GM18873 (cell line): ENCODE data around the gene POLE.

Experiments
- ATAC-seq: cut with Tn5 transposase; IDR thresholded peaks from one replicate; pipeline ENCODE4 v1.9.1; 2021; ENCODE audit warnings: mild to moderate bottlenecking, moderate library complexity, moderate number of reproducible peaks; ENCODE audit not compliant: unreplicated experiment, low FRiP score

Gene POLE

DNA sequence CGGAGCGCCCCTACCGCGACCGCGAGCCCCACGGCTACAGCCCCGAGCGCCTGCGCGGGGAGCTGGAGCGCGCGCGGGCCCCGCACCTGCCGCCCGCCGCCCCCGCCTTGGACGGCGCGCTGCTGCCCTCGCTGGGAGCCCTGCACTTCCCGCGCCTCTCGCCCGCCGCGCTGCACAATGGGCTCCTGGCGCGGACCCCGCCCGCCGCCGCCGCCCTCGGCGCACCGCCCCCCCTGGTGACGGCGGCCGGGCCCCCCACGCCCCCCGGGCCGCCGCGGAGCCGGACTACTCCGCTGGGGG is 103.8 kb downstream of the POLE start:
- ATAC-seq, result no peak

DNA sequence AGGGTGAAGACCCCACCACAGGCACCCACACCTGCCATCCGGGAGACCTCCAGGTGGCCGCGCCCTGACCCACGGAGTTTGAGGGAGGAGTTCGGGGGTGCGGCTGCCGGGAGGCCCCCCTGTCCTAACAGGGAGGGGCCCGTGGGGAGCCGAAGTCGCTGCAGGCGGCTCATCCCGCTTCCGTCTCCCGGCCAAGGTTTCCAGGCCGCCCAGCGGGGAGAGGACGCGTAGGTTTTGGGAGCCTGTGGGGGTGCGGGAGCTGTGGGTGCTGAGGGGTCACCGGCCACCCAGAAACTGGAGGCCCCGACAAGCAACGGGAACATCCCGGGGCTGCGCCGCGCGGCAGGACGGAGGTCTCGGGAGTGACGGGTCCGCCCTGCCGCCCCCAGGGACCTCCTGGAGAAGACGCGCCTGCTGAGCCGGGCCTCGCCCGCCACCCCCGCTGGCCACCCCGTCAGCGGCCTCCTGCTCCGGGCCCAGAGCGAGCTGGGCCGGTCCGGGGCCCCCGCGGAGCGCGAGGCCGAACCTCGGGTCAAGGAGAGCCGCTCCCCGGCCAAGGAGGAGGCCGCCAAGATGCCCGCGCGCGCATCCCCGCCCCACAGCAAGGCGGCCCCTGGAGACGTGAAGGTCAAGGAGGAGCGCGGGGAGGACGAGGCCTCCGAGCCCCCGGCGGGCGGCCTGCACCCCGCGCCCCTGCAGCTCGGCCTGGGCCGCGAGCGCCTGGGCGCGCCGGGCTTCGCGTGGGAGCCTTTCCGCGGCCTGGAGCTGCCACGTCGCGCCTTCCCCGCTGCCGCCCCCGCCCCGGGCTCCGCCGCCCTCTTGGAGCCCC is 104.3 kb downstream of the POLE start:
- no peak for ATAC-seq

DNA sequence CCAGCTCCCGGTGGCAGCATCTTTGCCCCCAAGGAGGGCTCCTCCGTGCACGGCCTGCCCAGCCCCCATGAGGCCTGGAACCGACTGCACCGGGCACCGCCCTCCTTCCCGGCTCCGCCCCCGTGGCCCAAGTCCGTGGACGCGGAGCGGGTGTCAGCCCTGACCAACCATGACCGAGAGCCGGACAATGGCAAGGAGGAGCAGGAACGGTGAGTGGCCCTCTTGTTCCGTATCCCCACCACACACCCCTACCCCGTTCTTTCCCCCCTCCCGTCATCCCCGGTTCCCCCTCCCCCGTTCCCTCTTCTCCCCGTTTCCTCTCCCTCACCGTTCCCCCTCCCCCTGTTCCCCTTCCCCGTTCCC is 105.1 kb downstream of the POLE start:
- no peak for ATAC-seq

DNA sequence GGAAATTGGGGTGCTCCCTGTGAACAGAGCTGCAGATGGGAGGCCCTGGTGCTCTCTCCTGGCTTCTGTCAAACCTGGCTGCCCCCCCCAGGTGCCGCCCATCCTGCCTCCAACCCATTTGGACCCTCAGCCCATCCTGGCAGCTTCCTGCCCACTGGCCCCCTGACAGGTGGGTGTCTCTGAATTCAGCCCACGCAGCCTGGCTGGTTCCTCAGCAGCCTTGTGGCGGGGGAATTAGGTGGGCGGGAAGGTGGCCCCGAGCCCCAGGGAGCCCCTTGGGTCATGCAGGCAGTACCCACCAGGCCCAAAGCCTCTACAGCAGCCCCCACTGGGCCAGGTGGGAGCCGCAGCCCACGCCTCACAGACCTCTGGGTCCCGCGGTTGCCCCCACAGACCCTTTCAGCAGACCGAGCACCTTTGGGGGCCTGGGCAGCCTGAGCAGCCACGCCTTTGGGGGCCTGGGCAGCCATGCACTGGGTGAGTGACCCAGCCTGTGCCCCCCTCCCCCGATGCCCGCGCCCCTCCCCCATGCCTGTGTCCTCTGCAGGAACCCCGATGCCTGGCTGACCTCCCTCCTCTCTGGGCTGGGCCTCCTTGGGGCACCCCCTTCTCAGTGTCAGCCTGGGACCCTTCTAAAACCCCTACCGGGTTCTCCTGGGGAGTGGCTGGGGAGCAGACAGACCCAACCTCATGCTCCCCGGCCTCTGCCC is 105.6 kb downstream of the POLE start:
- ATAC-seq, result no peak

DNA sequence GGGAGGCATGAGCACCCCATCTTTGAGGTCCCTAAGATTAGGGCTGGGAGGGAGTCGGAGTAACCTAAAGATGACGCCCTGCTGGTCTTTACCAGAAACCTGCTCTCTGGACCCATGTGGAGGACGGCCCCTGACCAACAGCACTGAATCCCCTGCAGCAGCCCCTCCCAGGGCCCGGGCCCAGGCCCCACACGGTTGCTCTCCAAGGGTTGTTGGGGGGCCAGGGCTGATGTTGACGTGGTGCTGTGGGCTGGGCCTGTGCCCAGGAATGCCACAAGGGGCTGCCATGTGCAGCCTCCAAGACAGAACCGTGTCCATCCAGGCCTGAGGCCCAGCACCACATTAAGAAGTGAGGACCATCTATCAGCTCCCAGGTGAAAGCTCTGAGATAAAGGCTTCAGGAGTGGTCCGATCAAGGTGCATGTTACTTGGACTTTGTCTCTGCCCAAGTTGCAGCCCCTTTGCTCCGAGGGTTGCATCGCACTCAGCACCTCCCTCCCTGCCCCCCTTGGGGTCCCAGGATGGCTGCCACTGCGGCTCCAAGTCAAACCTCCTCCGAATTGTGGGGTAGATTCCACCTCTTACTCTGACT is 106.3 kb downstream of the POLE start:
- ATAC-seq, result no peak

DNA sequence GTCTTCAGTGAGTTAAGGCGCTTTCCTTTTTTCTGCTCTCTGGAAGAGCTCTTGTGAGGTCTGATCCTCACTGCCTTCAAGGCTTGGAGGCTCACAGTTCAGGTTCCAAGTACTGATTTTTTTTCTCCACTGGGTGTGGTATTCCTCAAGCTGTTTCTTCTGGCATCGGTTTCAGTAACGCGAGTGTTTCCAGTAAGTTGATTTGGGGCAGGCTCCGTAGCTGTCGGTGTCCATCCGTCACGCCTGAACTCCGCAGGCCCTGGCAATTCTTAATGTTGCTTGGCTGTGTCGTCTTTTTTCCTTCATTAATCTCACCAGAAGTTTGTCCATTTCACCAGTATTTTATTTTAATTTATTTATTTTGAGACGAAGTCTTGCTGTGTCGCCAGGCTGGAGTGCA is 107.4 kb downstream of the POLE start:
- no peak for ATAC-seq

DNA sequence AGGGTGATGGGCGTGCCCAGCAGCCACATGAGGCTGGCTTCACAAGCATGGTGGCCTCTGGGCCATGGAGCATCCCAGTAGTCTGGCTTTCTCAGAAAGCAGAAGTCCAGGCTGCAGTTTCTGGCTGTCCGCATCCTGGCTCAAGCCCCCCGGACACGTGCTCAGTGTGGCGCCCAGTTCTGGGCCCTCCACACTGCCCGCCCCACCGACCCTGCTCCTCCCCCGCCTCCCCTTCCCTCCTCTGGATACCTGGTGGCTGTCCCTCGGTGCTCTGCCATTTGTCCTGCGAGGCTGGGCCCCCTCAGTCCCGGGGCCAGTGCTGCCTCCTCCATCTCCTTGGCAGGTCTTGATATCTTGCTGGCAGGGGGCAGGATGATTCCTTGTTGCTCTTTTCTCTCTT is 108.3 kb downstream of the POLE start:
- no peak for ATAC-seq

DNA sequence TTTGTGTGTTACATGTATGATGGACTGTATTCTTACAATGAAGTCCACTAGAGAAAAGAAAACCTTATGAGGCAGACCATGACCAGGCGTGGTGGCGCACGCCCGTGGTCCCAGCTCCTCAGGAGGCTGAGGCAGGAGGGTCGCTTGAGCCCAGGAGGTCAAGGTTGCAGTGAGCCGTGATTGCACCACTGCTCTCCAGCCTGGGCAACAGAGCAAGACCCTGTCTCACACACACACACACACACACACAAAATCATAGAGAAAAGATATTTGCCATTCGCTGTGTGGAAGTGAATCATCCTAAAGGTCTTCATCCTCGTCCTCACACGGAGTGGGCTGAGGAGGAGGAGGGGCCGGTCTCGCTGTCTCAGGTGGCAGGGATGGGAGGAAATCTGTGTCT is 109.0 kb downstream of the POLE start:
- ATAC-seq, result no peak

DNA sequence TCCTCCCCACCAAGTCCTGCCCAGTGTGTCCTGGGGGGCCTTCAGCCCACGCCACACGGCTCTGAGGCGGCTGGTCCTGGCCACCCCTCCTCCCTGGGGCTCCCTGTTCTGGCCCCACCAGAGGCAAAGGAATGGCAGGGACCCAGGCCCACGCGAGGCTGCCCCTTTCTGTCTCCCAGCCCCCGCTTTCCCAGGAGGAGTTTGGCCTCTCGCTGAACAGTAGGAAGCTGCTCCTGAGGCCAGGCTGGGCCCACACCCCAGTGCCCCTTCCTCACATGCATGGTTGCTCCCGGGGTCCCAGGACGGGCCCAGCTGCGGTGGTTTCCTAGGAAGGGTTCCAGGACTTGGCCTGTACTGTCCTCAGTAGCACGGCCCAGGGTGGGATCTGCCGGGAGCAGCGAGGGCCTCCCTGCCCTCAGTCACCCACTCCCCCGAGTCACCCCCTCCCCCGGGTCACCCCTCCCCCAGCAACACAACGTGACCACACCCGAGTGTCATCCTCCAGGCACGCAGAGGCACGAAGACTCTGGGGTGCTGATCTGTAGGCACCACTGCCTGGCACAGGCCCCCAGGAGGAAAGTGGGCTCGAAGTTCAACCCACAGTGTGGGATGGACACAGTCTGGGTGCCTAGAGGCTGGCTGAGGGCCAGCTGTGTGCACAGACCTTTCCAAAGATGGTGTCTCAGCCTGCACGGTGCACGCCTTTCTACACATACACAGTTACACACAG is 109.8 kb downstream of the POLE start:
- ATAC-seq, result no peak

DNA sequence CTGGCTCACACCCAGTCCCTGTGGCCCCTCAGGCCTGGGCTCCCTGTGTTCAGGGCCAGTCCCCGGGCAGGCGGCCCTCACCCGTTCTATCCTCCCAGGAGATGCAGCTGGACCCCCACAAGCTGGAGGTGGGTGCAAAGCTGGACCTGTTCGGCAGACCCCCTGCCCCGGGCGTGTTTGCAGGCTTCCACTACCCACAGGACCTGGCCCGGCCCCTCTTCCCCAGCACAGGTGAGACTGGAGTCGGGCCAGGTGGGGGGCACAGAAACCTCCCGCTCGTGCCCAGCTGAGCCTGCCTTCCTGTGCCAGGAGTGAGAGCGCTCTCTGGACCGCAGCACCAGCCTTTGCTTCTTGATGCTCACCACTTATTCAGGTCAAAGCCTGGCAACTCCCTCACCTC is 110.4 kb downstream of the POLE start:
- no peak for ATAC-seq

DNA sequence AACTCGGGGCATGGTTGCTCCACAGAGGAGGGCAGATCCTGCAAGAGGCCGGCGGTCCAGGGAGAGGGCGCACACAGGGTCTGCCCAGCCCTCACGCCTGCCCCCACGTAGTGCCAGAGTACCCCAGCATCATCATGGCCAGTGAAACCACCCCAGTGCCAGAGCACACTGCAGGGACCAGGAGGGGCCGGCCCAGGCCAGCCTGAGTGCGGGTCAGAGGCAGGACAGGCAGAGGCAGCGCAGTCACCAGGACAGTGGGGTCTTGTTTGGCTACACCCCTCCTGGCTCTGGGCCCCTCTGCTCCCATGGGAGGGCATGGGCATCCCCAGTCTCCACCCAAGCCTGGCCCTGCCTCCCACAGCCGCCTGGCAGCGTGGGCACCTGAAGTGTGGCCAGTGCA is 111.5 kb downstream of the POLE start:
- ATAC-seq, result no peak

DNA sequence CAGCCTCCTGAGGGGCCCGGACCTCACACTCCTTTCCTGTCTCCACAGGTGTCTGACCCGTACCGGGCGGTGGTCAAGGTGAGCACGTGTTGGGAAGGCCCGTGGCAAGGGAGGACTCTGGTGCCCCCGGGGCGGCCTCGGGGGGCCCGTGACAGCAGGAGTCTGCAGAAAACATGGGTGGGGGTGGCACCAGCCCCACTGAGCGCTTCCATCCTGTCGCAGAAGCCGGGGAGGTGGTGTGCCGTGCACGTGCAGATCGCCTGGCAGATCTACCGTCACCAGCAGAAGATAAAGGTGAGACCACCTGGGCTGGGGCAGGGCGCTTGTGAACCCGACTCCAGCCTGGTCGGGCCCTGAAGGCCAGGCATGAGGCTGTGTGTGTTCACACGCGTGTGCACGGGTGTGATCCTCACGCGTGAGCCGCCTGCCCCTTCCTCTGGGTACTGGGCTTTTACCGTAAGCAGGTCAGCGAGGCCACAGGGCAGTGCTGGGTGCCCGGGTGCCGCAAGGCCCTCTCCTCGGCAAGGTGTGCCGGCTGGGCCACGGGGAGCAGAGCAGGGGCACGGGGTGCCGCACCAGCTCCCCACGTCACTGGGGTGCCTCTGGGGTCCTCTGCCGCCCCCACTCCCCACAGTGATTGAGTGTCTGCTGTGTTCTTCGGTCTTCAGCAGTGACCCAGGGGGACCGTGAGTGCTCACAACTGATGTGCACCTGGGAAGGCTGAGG is 112.7 kb downstream of the POLE start:
- ATAC-seq, result no peak
